ENCODE data around the gene FCRL3. TPM values are rescaled to one million over a fixed set of nuclear protein-coding genes. Genes with fewer than 3 reads are reported as not detected.
"Not testable (repeated sequence)": the region's sequence is repeated elsewhere in the genome, so short reads cannot be mapped to it uniquely, and the experiment has no call there.

FCRL3 gene, protein sequence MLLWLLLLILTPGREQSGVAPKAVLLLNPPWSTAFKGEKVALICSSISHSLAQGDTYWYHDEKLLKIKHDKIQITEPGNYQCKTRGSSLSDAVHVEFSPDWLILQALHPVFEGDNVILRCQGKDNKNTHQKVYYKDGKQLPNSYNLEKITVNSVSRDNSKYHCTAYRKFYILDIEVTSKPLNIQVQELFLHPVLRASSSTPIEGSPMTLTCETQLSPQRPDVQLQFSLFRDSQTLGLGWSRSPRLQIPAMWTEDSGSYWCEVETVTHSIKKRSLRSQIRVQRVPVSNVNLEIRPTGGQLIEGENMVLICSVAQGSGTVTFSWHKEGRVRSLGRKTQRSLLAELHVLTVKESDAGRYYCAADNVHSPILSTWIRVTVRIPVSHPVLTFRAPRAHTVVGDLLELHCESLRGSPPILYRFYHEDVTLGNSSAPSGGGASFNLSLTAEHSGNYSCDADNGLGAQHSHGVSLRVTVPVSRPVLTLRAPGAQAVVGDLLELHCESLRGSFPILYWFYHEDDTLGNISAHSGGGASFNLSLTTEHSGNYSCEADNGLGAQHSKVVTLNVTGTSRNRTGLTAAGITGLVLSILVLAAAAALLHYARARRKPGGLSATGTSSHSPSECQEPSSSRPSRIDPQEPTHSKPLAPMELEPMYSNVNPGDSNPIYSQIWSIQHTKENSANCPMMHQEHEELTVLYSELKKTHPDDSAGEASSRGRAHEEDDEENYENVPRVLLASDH
- 87.7 and 97.1 TPM in 2 replicates for total RNA-seq

- ChIA-PET CTCF (interaction anchor here (0.6 to 3.0 kb wide), 11 partner anchors 9 to 422 kb away, joined by 3 to 26 read pairs (median 4); partner anchors contain the start of gene FCRL4), POLR2A (interaction anchor here (0.7 to 1.7 kb wide), 19 partner anchors 8 to 135 kb away, joined by 3 to 30 read pairs (median 4); partner anchors contain the start of genes FCRL2 and FCRL4)
- DNase-seq (no peak), ATAC-seq (ENCODE audit: low read depth) (peak; percentile 69)
- Mint-ChIP-seq H3K4me1 (peaks cover 95% of the 10 kb centered on the region), H3K27me3 (no peaks in the 10 kb centered on the region), H3K4me3 (peak within 1 kb of the TSS; percentile 88), H3K9me3 (no peaks in the 10 kb centered on the region), H3K36me3 (ENCODE audit: low read depth) (peaks cover 21% of the 10 kb centered on the region), H3K27ac (peak within 1 kb of the TSS; percentile 92)
- intact Hi-C loops (cut with micrococcal nuclease): loop anchor here (2.0 kb wide), 1 partner anchor 72 kb away; no protein-coding TSS in a partner anchor
- TF ChIP-seq, protein P1, sequence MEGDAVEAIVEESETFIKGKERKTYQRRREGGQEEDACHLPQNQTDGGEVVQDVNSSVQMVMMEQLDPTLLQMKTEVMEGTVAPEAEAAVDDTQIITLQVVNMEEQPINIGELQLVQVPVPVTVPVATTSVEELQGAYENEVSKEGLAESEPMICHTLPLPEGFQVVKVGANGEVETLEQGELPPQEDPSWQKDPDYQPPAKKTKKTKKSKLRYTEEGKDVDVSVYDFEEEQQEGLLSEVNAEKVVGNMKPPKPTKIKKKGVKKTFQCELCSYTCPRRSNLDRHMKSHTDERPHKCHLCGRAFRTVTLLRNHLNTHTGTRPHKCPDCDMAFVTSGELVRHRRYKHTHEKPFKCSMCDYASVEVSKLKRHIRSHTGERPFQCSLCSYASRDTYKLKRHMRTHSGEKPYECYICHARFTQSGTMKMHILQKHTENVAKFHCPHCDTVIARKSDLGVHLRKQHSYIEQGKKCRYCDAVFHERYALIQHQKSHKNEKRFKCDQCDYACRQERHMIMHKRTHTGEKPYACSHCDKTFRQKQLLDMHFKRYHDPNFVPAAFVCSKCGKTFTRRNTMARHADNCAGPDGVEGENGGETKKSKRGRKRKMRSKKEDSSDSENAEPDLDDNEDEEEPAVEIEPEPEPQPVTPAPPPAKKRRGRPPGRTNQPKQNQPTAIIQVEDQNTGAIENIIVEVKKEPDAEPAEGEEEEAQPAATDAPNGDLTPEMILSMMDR (IDR thresholded peaks at IDR 0.05): no peak
Observed at GRCh38 chr1:157700732-157701131, at the start of gene FCRL3. Gene FCRL3 (minus strand): TSS chr1:157700769. CDS start chr1:157700489, 280 bp downstream.

DNA sequence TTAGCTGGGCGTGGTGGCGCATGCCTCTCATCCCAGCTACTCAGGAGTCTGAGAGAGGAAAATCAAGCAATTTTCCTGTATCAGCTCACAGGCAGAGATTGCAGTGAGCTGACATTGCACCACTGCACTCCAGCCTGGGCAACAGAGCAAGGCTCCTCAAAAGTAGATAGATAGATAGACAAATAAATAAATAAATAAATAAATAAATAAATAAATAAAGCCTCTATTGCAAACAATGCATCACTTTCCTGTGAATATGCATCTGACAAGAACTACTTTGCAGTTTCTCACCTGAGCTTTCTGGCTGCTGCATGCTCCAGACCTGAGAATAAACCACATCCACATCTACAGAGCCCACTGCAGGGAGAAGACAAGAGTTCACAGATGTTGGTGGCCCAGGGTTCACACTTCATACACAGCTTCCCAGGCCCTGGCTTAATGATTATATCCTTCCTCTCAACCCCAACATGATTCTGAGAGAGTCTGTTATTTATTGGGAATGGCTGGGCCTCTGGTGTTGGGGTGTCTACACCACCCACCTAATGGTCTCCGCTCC is 47.8 kb upstream of the FCRL3 start:
- DNase-seq (no peak), ATAC-seq (ENCODE audit: low read depth) (no peak)
- intact Hi-C loops (cut with micrococcal nuclease): no loop called here
- POLR2A ChIA-PET: interaction anchor here (0.6 to 2.8 kb wide), 3 partner anchors 21 to 133 kb away, joined by 3 to 5 read pairs (median 3); no protein-coding TSS in a partner anchor
- peaks cover 40% of the 10 kb centered on the region for H3K4me1 Mint-ChIP-seq
- no peaks in the 10 kb centered on the region for H3K9me3 Mint-ChIP-seq
- peaks cover 84% of the 10 kb centered on the region for H3K36me3 Mint-ChIP-seq (ENCODE audit: low read depth)
- H3K27me3 Mint-ChIP-seq: no peaks in the 10 kb centered on the region
- CTCF ChIA-PET: interaction anchor here (1.4 kb wide), 1 partner anchor 23 kb away, joined by 5 read pairs; no protein-coding TSS in a partner anchor
- TF ChIP-seq, protein P1 (IDR thresholded peaks at IDR 0.05): no peak
- no peak overlapping the region for H3K4me3 Mint-ChIP-seq
- peak overlapping the region; percentile 60 for H3K27ac Mint-ChIP-seq

GRCh38 chr1:157739229-157739901 is 38.8 kb upstream of the FCRL3 start:
- Mint-ChIP-seq H3K9me3 (no peaks in the 10 kb centered on the region), H3K36me3 (ENCODE audit: low read depth) (peaks cover 16% of the 10 kb centered on the region), H3K4me1 (peaks cover 57% of the 10 kb centered on the region), H3K27ac (peak overlapping the region; percentile 78), H3K27me3 (no peaks in the 10 kb centered on the region), H3K4me3 (no peak overlapping the region)
- intact Hi-C loops (cut with micrococcal nuclease): no loop called here
- ATAC-seq (ENCODE audit: low read depth): peak; percentile 52
- TF ChIP-seq, protein P1 (IDR thresholded peaks at IDR 0.05): no peak
- DNase-seq: no peak
- ChIA-PET POLR2A (interaction anchor here (1.2 to 1.4 kb wide), 3 partner anchors 9 to 34 kb away, joined by 3 to 4 read pairs (median 4); no protein-coding TSS in a partner anchor), CTCF (interaction anchor here (1.2 to 1.5 kb wide), 2 partner anchors 12 to 13 kb away, joined by 3 to 4 read pairs; no protein-coding TSS in a partner anchor)

DNA sequence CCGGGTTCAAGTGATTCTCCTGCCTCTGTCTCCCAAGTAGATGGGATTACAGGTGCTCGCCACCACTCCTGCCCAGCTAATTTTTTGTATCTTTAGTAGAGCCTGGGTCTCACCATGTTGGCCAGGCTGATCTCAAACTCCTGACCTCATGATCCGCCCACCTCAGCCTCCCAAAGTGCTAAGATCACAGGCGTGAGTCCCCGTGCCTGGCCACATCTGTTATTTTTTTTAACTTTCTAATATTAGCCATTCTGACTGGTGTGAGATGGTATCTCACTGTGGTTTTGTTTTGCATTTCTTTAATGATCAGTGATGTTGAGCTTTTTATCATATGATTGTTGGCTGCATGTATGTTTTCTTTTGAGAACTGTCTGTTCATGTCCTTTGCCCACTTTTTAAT is 35.4 kb upstream of the FCRL3 start:
- not testable (repeated sequence) for DNase-seq; H3K9me3 Mint-ChIP-seq; H3K36me3 Mint-ChIP-seq (ENCODE audit: low read depth); H3K4me3 Mint-ChIP-seq; ATAC-seq (ENCODE audit: low read depth); H3K27me3 Mint-ChIP-seq
- CTCF ChIA-PET: interaction anchor here (2.8 kb wide), 1 partner anchor 155 kb away, joined by 9 read pairs; no protein-coding TSS in a partner anchor
- POLR2A ChIA-PET: interaction anchor here (0.7 to 3.0 kb wide), 5 partner anchors 9 to 1000 kb away, joined by 4 to 12 read pairs (median 7); partner anchors contain the start of gene FCRL3
- H3K27ac Mint-ChIP-seq: peak overlapping the region; percentile 16
- H3K4me1 Mint-ChIP-seq: peaks cover 81% of the 10 kb centered on the region
- intact Hi-C loops (cut with micrococcal nuclease): loop anchor here (2.0 kb wide), 1 partner anchor 71 kb away; no protein-coding TSS in a partner anchor

Measured in activated B cell treated with CpG ODN at 0.5 μM for 24 hours (primary cell).